Measurements from ENCODE around the gene NOPCHAP1.

The NOPCHAP1 gene

DNA sequence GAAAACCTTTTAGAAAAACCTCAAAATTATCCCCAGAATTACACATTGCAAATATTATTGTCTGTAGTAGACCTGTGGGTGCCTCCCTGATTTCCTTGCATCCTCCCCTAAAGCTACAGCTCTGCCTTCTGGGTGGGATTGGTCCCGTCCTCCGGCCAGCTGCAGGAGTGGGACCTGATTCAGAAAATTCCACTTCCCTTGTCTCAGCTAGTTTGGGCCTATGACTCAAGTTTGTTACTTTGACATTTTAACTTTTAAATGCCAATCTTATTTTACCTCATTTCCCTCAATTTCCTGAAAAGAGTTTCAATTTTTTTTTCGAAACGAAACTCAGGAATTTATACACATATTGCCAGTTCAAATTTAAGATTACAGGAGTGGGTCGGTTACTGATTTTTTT is 14.8 kb upstream of the NOPCHAP1 start:
- Histone ChIP-seq H3K4me3 (ENCODE audit: severe bottlenecking) (no peak overlapping the region), H3K4me1 (ENCODE audit: insufficient read depth, poor library complexity, severe bottlenecking) (peaks cover 21% of the 10 kb centered on the region), H3K27ac (ENCODE audit: poor library complexity, severe bottlenecking) (peak overlapping the region; percentile 44), H3K9me3 (ENCODE audit: severe bottlenecking) (no peaks in the 10 kb centered on the region), H3K27me3 (ENCODE audit: insufficient read depth, poor library complexity, severe bottlenecking) (no peaks in the 10 kb centered on the region), H3K36me3 (ENCODE audit: low read depth) (no peaks in the 10 kb centered on the region)
- DNase-seq (ENCODE audit: low spot score) (no peak), ATAC-seq (ENCODE audit: low read depth) (peak; percentile 43; the same call in 1 of the 3 replicates)
- TF ChIP-seq, protein P1, sequence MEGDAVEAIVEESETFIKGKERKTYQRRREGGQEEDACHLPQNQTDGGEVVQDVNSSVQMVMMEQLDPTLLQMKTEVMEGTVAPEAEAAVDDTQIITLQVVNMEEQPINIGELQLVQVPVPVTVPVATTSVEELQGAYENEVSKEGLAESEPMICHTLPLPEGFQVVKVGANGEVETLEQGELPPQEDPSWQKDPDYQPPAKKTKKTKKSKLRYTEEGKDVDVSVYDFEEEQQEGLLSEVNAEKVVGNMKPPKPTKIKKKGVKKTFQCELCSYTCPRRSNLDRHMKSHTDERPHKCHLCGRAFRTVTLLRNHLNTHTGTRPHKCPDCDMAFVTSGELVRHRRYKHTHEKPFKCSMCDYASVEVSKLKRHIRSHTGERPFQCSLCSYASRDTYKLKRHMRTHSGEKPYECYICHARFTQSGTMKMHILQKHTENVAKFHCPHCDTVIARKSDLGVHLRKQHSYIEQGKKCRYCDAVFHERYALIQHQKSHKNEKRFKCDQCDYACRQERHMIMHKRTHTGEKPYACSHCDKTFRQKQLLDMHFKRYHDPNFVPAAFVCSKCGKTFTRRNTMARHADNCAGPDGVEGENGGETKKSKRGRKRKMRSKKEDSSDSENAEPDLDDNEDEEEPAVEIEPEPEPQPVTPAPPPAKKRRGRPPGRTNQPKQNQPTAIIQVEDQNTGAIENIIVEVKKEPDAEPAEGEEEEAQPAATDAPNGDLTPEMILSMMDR (IDR thresholded peaks at IDR 0.05; ENCODE audit: poor library complexity, severe bottlenecking), result no peak

GRCh38 chr12:104973250-104973649 is 12.9 kb upstream of the NOPCHAP1 start:
- TF ChIP-seq, protein P1 (IDR thresholded peaks at IDR 0.05; ENCODE audit: poor library complexity, severe bottlenecking), result no peak
- H3K9me3 ChIP-seq (ENCODE audit: severe bottlenecking), result no peaks in the 10 kb centered on the region
- no peak overlapping the region for H3K4me3 ChIP-seq (ENCODE audit: severe bottlenecking)
- ATAC-seq (ENCODE audit: low read depth) (peak; percentile 22; the same call in 1 of the 3 replicates), DNase-seq (ENCODE audit: low spot score) (no peak)
- no peaks in the 10 kb centered on the region for H3K36me3 ChIP-seq (ENCODE audit: low read depth)
- peaks cover 21% of the 10 kb centered on the region for H3K4me1 ChIP-seq (ENCODE audit: insufficient read depth, poor library complexity, severe bottlenecking)
- peak overlapping the region; percentile 65 for H3K27ac ChIP-seq (ENCODE audit: poor library complexity, severe bottlenecking)
- no peaks in the 10 kb centered on the region for H3K27me3 ChIP-seq (ENCODE audit: insufficient read depth, poor library complexity, severe bottlenecking)

- no peak overlapping the region for H3K4me3 ChIP-seq (ENCODE audit: severe bottlenecking)
- no peaks in the 10 kb centered on the region for H3K36me3 ChIP-seq (ENCODE audit: low read depth)
- no peak for DNase-seq (ENCODE audit: low spot score)
- no peaks in the 10 kb centered on the region for H3K27me3 ChIP-seq (ENCODE audit: insufficient read depth, poor library complexity, severe bottlenecking)
- H3K4me1 ChIP-seq (ENCODE audit: insufficient read depth, poor library complexity, severe bottlenecking), result peaks cover 21% of the 10 kb centered on the region
- no peaks in the 10 kb centered on the region for H3K9me3 ChIP-seq (ENCODE audit: severe bottlenecking)
- H3K27ac ChIP-seq (ENCODE audit: poor library complexity, severe bottlenecking), result peak overlapping the region; percentile 65
- peak; percentile 70 for ATAC-seq (ENCODE audit: low read depth)
- TF ChIP-seq, protein P1 (IDR thresholded peaks at IDR 0.05; ENCODE audit: poor library complexity, severe bottlenecking), result no peak
These were observed 11.4 kb upstream of the NOPCHAP1 start for GRCh38 chr12:104974626-104975290.

GRCh38 chr12:104975587-104976343 is 10.4 kb upstream of the NOPCHAP1 start:
- H3K4me3 ChIP-seq (ENCODE audit: severe bottlenecking), result no peak overlapping the region
- H3K4me1 ChIP-seq (ENCODE audit: insufficient read depth, poor library complexity, severe bottlenecking), result peaks cover 21% of the 10 kb centered on the region
- TF ChIP-seq, protein P1 (IDR thresholded peaks at IDR 0.05; ENCODE audit: poor library complexity, severe bottlenecking), result no peak
- DNase-seq (ENCODE audit: low spot score) (no peak), ATAC-seq (ENCODE audit: low read depth) (peak; percentile 84)
- no peaks in the 10 kb centered on the region for H3K9me3 ChIP-seq (ENCODE audit: severe bottlenecking)
- peak overlapping the region; percentile 65 for H3K27ac ChIP-seq (ENCODE audit: poor library complexity, severe bottlenecking)
- no peaks in the 10 kb centered on the region for H3K27me3 ChIP-seq (ENCODE audit: insufficient read depth, poor library complexity, severe bottlenecking)
- H3K36me3 ChIP-seq (ENCODE audit: low read depth), result no peaks in the 10 kb centered on the region
